GM23248 (cell line): ENCODE data around the gene TMEM143. TPM values are rescaled to one million over a fixed set of nuclear protein-coding genes. Genes with fewer than 3 reads are reported as not detected.

Experiments
- DNase-seq: peaks from one replicate; pipeline ENCODE4 v3.0.0-alpha.2; 2015
- H2AFZ ChIP-seq: fragments of 200-600 bp; sonication (generic); 2 replicates; pipeline ENCODE4 v1.6.1; 2016; ENCODE audit warnings: antibody characterized with exemption
- H3F3A ChIP-seq: fragments of 200-600 bp; sonication (generic); 2 replicates; pipeline ENCODE4 v1.6.1; 2016; ENCODE audit warnings: mild to moderate bottlenecking, antibody characterized with exemption, mixed run types; ENCODE audit not compliant: insufficient read depth
- H3K27ac ChIP-seq: fragments of 200-600 bp; sonication (generic); 2 replicates; pipeline ENCODE4 v1.5.1; 2016; ENCODE audit warnings: mild to moderate bottlenecking
- H3K27me3 ChIP-seq: fragments of 200-600 bp; sonication (generic); replicated peaks from 2 replicates; pipeline ENCODE4 v1.6.1; 2016; ENCODE audit warnings: mild to moderate bottlenecking; ENCODE audit not compliant: insufficient read depth
- H3K36me3 ChIP-seq: fragments of 200-600 bp; sonication (generic); 2 replicates; pipeline ENCODE4 v1.6.1; 2016; ENCODE audit warnings: low read depth, mild to moderate bottlenecking
- H3K4me1 ChIP-seq: fragments of 200-600 bp; sonication (generic); 2 replicates; pipeline ENCODE4 v1.6.1; 2016; ENCODE audit warnings: mild to moderate bottlenecking; ENCODE audit not compliant: insufficient read depth
- H3K4me2 ChIP-seq: fragments of 200-600 bp; sonication (generic); one replicate; pipeline ENCODE4 v1.6.1; 2016; ENCODE audit warnings: mild to moderate bottlenecking; ENCODE audit not compliant: unreplicated experiment
- H3K4me3 ChIP-seq: fragments of 200-600 bp; sonication (generic); 2 replicates; pipeline ENCODE4 v1.5.1; 2016; ENCODE audit warnings: mild to moderate bottlenecking
- H3K79me2 ChIP-seq: fragments of 200-600 bp; sonication (generic); 2 replicates; pipeline ENCODE4 v1.6.1; 2016; ENCODE audit warnings: mild to moderate bottlenecking; ENCODE audit not compliant: insufficient read depth
- H3K9ac ChIP-seq: fragments of 200-600 bp; sonication (generic); 2 replicates; pipeline ENCODE4 v1.6.1; 2016; ENCODE audit warnings: mild to moderate bottlenecking
- H3K9me2 ChIP-seq: fragments of 200-600 bp; sonication (generic); 2 replicates; pipeline ENCODE4 v1.6.1; 2016; ENCODE audit warnings: mixed run types, mild to moderate bottlenecking, moderate library complexity; ENCODE audit not compliant: insufficient read depth
- H3K9me3 ChIP-seq: fragments of 200-600 bp; sonication (generic); one replicate; pipeline ENCODE4 v1.6.1; 2017; ENCODE audit warnings: low read depth
- H4K20me1 ChIP-seq: fragments of 200-600 bp; sonication (generic); 2 replicates; pipeline ENCODE4 v1.6.0; 2016; ENCODE audit not compliant: insufficient read depth
- EZH2 ChIP-seq: fragments of 200-600 bp; sonication (generic); IDR thresholded peaks from 2 replicates; pipeline ENCODE4 v1.6.1; 2018; ENCODE audit warnings: antibody characterized with exemption, mild to moderate bottlenecking; ENCODE audit not compliant: insufficient read depth, poor library complexity, severe bottlenecking
- EZH2phosphoT487 ChIP-seq: fragments of 200-600 bp; sonication (generic); IDR thresholded peaks from 2 replicates; pipeline ENCODE4 v1.6.1; 2018; ENCODE audit warnings: antibody characterized with exemption, moderate library complexity, mild to moderate bottlenecking, low read depth; ENCODE audit not compliant: insufficient read depth
- WGBS, 2 experiments: methylation state at CpG; one replicate each; pipeline ENCODE4 v1.1.6; 2015 to 2017; ENCODE audit warnings: low lambda C conversion rate in 2 of 2, low coverage in 1 of 2; ENCODE audit errors: missing lambda C conversion rate in 2 of 2; 5-methylcytosine and 5-hydroxymethylcytosine counted together
- in situ Hi-C: fragments of 300-500 bp; cut with MboI; formaldehyde crosslinking; loops from 2 replicates; pipeline ENCODE4 v1.15.0; 2020
- polyA plus RNA-seq: library from polyadenylated mRNA; unstranded; fragments of >200 nt; fragmentation: Nextera tagmentation; extraction: Ambion mirVana; gene quantifications from 2 replicates; pipeline ENCODE4 v1.2.1, GENCODE V29; 2016
- total RNA-seq: library from RNA; depleted of rRNA; stranded (reverse); fragments of >200 nt; shearing (Covaris generic); gene quantifications from 2 replicates; pipeline ENCODE4 v1.2.3, GENCODE V29; 2014

TMEM143 gene
- total and polyA plus RNA-seq, 2 experiments from 2014 or later: 7.6 to 8.6 TPM

DNA sequence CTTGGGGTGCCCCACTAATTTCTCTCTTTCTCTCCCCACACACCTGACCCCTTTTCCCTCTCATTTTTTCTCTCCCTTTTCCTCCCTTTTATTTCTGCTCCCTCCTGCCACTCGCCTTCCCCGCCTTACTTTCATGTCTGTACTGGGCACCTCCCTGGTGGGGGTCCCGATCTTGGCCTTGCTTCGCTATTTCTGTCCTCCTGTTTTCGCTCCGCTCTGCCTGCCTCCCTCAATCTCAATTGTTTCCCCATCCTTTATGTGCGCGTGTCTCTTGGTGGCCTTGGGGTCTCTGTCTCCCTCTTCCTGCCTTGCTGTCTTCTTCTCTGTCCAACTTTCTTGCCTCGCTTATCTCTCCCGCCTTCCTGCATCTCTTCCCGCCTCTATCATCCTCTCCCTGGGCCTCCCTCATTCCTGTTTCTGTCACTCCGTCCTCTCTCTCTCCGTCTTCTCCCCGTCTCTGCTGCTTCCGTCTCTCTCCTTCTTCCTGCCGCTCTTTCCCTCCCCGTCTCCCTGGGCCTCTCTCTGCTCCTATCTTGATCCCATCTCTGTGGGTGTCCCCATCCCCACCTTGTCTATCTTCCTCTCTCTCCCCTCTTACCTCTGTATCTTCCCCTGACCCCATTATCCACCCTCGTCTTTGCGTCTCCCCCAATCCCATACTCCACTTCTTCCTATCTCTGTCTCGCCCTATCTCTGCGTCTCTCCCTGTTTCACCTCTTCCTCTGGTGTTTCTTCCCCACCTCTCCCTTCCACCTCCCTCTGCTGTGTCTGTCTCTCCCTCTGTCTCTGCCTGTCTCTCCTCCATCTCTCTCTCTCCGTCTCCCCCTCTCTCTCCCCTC, 33.7 kb upstream of the TMEM143 start:
- Histone ChIP-seq H4K20me1 (no peaks in the 10 kb centered on the region), H3K4me1 (peaks cover 11% of the 10 kb centered on the region), H3K9me3 (no peaks in the 10 kb centered on the region), H3K36me3 (no peaks in the 10 kb centered on the region), H3K4me2 (peak overlapping the region; percentile 98), H3F3A (peaks cover 19% of the 10 kb centered on the region), H3K79me2 (no peaks in the 10 kb centered on the region), H3K27me3 (peaks cover 3% of the 10 kb centered on the region; the same call in 1 of the 2 replicates), H3K9ac (peak overlapping the region; percentile 99), H2AFZ (peak overlapping the region; percentile 90), H3K4me3 (peak overlapping the region; percentile 92), H3K9me2 (no peaks in the 10 kb centered on the region), H3K27ac (peak overlapping the region; percentile 91)
- TF ChIP-seq EZH2phosphoT487 (no peak), EZH2 (no peak)
- in situ Hi-C loops: no loop called here
- peak; percentile 45 for DNase-seq
- WGBS, 2 experiments: 29 to 39% methylated on average over 19 to 22 of the region's 22 CpGs

DNA sequence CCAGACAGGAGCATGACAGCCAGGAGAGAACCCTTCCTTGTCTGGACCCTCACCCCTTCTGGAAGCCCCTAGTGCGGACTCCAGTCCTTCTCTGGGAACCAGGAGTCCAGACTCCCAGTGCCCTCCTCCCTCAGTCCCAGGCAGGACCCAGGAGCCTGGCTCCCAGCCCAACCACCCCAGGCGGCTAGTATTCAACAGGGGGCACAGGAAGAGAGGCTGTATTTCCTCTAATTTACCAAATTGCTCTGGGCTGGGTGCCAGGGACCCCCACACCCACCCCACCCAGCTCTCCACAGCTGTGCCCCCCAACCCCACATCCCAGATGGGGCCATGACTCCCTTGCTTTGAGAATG, 33.1 kb upstream of the TMEM143 start:
- no peak overlapping the region for H3K27ac ChIP-seq
- TF ChIP-seq EZH2: no peak
- no peak for TF ChIP-seq EZH2phosphoT487
- H3K9ac ChIP-seq: peak overlapping the region; percentile 99; the same call in 1 of the 2 replicates
- peaks cover 11% of the 10 kb centered on the region for H3K4me1 ChIP-seq
- H2AFZ ChIP-seq: no peak overlapping the region
- 70 to 87% methylated on average over 2 of the region's 2 CpGs for WGBS, 2 experiments
- H3F3A ChIP-seq: peaks cover 19% of the 10 kb centered on the region
- peak overlapping the region; percentile 98 for H3K4me2 ChIP-seq
- no peaks in the 10 kb centered on the region for H3K9me2 ChIP-seq
- H4K20me1 ChIP-seq: no peaks in the 10 kb centered on the region
- H3K4me3 ChIP-seq: peak overlapping the region; percentile 92; the same call in 1 of the 2 replicates
- H3K27me3 ChIP-seq: peaks cover 3% of the 10 kb centered on the region; the same call in 1 of the 2 replicates
- no peaks in the 10 kb centered on the region for H3K36me3 ChIP-seq
- in situ Hi-C loops: no loop called here
- DNase-seq: no peak
- no peaks in the 10 kb centered on the region for H3K79me2 ChIP-seq
- no peaks in the 10 kb centered on the region for H3K9me3 ChIP-seq

DNA sequence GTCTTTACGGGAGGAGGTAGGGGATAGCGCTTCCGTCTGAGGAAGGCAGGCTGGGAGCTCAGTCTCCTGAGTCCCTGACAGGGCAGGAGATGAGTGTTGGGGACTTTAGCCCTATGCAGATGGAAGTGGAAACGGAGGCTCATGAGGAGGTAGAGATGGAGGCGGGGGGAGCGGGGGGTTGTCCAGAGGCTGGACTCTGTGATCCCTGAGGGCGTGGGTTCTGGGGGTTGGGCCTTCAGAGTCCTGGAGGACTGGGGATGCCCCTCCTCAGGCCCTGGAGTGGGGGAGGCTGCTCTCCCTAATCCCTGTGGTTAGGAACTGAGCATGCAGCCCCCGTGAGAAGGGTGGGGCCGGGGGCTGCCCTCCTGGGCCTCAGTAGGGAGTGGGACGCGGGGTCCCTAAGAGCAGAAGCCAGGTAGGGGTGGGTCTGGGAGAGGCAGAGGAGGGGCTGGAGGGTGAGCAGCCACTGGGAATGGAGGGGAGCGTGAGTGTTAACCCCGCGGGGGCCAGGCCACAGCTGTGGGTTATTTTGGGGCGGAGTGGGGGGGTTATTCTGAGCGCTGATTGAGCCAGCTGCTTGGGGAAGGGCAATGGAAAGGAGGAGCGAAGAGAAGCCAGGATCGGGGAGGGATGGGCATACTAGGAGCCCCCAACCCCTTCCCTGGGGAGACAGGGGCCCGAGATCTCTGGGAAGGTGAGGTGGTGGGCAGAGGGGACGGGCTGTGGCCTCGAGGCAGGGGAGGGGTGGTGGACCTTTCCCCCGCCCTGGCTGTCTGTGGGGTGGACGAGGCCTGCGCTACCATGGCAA, 32.5 kb upstream of the TMEM143 start:
- H3K4me3 ChIP-seq: no peak overlapping the region
- H3K4me1 ChIP-seq: peaks cover 11% of the 10 kb centered on the region
- no peaks in the 10 kb centered on the region for H4K20me1 ChIP-seq
- no peak overlapping the region for H3K9ac ChIP-seq
- peaks cover 19% of the 10 kb centered on the region for H3F3A ChIP-seq
- no peak for DNase-seq
- H3K36me3 ChIP-seq: no peaks in the 10 kb centered on the region
- H3K79me2 ChIP-seq: peaks cover 6% of the 10 kb centered on the region
- no peaks in the 10 kb centered on the region for H3K9me3 ChIP-seq
- no peak overlapping the region for H3K27ac ChIP-seq
- 52 to 56% methylated on average over 13 to 24 of the region's 24 CpGs for WGBS, 2 experiments
- in situ Hi-C loops: no loop called here
- TF ChIP-seq EZH2 (no peak), EZH2phosphoT487 (no peak)
- H3K27me3 ChIP-seq: peaks cover 3% of the 10 kb centered on the region; the same call in 1 of the 2 replicates
- H2AFZ ChIP-seq: no peak overlapping the region
- no peak overlapping the region for H3K4me2 ChIP-seq
- H3K9me2 ChIP-seq: no peaks in the 10 kb centered on the region

DNA sequence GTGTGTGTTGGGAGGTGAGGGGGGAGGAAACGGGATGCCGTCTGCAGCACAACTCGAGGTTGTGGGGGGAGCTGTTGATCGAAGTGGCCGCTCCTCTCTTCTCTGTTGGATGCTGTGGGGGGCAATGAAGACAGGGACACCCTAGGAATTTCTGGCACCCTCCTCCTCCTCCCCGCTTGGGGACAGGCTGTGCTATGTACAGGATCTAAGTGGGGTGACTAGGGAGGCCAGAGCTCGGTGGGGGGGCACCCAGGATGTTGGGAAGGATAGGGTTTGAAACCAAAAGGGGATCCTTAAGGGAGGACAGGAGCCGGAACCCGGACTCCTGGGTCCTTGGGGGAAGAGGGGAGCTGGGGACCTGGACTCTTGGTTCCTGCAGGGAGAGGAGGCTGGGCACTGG, 31.8 kb upstream of the TMEM143 start:
- no peaks in the 10 kb centered on the region for H3K36me3 ChIP-seq
- H3K4me2 ChIP-seq: no peak overlapping the region
- H4K20me1 ChIP-seq: no peaks in the 10 kb centered on the region
- no peak overlapping the region for H3K9ac ChIP-seq
- in situ Hi-C loops: no loop called here
- no peaks in the 10 kb centered on the region for H3K9me2 ChIP-seq
- H3K9me3 ChIP-seq: no peaks in the 10 kb centered on the region
- peaks cover 13% of the 10 kb centered on the region for H3K79me2 ChIP-seq
- no peak for TF ChIP-seq EZH2phosphoT487
- TF ChIP-seq EZH2: no peak
- H3F3A ChIP-seq: peaks cover 19% of the 10 kb centered on the region
- H3K27ac ChIP-seq: no peak overlapping the region
- H3K4me1 ChIP-seq: peaks cover 11% of the 10 kb centered on the region
- H3K4me3 ChIP-seq: no peak overlapping the region
- H3K27me3 ChIP-seq: peaks cover 3% of the 10 kb centered on the region; the same call in 1 of the 2 replicates
- H2AFZ ChIP-seq: no peak overlapping the region
- DNase-seq: no peak
- 21 to 24% methylated on average over 7 to 9 of the region's 9 CpGs for WGBS, 2 experiments
